IMR-90 (cell line): ENCODE measurements around the gene NKAIN4. TPM values are rescaled to one million over a fixed set of nuclear protein-coding genes. Genes with fewer than 3 reads are reported as not detected.

Experiments used
- ATAC-seq: fragments of 200-7000 bp; cut with Tn5 transposase; 2 replicates; pipeline ENCODE4 v1.9.1; 2020; ENCODE audit warnings: low read depth, mild to moderate bottlenecking, moderate library complexity
- BruUV-seq: library from RNA; stranded (reverse); fragments of 400-500 nt; replicated peaks from 2 replicates; lab custom pipeline; 2021; lab: Mats Ljungman, UMichigan
- CTCF ChIA-PET: fragments of 300-600 bp; formaldehyde crosslinking; extraction: SDS; loops from one replicate; lab custom pipeline; 2021; ENCODE audit warnings: antibody characterized with exemption; lab: Yijun Ruan, JAX
- POLR2A ChIA-PET: fragments of 300-600 bp; sonication (Branson Sonifier 250); formaldehyde crosslinking; loops from one replicate; lab custom pipeline; 2022; ENCODE audit warnings: antibody characterized with exemption; ENCODE audit not compliant: unreplicated experiment; lab: Charles Lee
- DNase-seq: peaks from one replicate; pipeline ENCODE4 v3.0.0; 2013
- H2AFZ ChIP-seq: replicated peaks from 2 replicates; pipeline ENCODE3; 2013; ENCODE audit warnings: low read length, mild to moderate bottlenecking; ENCODE audit not compliant: poor library complexity
- H2AK5ac ChIP-seq: 2 replicates; pipeline ENCODE4 v1.6.1; 2013; ENCODE audit warnings: low read depth, low read length, inconsistent platforms
- H2AK9ac ChIP-seq: replicated peaks from 2 replicates; pipeline ENCODE3; 2013; ENCODE audit warnings: mild to moderate bottlenecking, low read depth, low read length, moderate library complexity; ENCODE audit not compliant: poor library complexity
- H2BK120ac ChIP-seq: 2 replicates; pipeline ENCODE4 v1.6.1; 2013; ENCODE audit warnings: low read depth, low read length, inconsistent platforms
- H2BK15ac ChIP-seq: 3 replicates; pipeline ENCODE4 v1.6.1; 2013; ENCODE audit warnings: low read depth, low read length, inconsistent platforms
- H2BK20ac ChIP-seq: 2 replicates; pipeline ENCODE4 v1.6.1; 2013; ENCODE audit warnings: low read depth, mild to moderate bottlenecking, inconsistent platforms, low read length, moderate library complexity
- H2BK5ac ChIP-seq: 2 replicates; pipeline ENCODE4 v1.6.1; 2013; ENCODE audit warnings: mild to moderate bottlenecking, low read depth, low read length, inconsistent platforms; ENCODE audit not compliant: poor library complexity, severe bottlenecking
- H3K14ac ChIP-seq: replicated peaks from 2 replicates; pipeline ENCODE4 v1.6.1; 2013; ENCODE audit warnings: low read depth, low read length, inconsistent platforms
- H3K18ac ChIP-seq: 2 replicates; pipeline ENCODE4 v1.6.1; 2013; ENCODE audit warnings: low read depth, low read length, control low read depth
- H3K23ac ChIP-seq: 2 replicates; pipeline ENCODE4 v1.6.1; 2013; ENCODE audit warnings: low read depth, low read length, inconsistent platforms
- H3K27ac ChIP-seq: 2 replicates; pipeline ENCODE4 v1.5.1; 2013; ENCODE audit warnings: mild to moderate bottlenecking, control low read depth, low read length; ENCODE audit not compliant: insufficient read depth
- H3K27me3 ChIP-seq: 2 replicates; pipeline ENCODE4 v1.6.1; 2013; ENCODE audit warnings: low read length; ENCODE audit not compliant: control insufficient read depth, insufficient read depth
- H3K36me3 ChIP-seq: 2 replicates; pipeline ENCODE4 v1.6.1; 2013; ENCODE audit warnings: low read length, mixed read lengths; ENCODE audit not compliant: control insufficient read depth, insufficient read depth
- H3K4ac ChIP-seq: 2 replicates; pipeline ENCODE4 v1.6.1; 2013; ENCODE audit warnings: low read depth, low read length, inconsistent platforms
- H3K4me1 ChIP-seq: 2 replicates; pipeline ENCODE4 v1.6.1; 2013; ENCODE audit warnings: low read length, mixed read lengths; ENCODE audit not compliant: control insufficient read depth, insufficient read depth
- H3K4me2 ChIP-seq: 2 replicates; pipeline ENCODE4 v1.6.1; 2013; ENCODE audit warnings: low read depth, mild to moderate bottlenecking, control low read depth, low read length, moderate library complexity
- H3K4me3 ChIP-seq: 2 replicates; pipeline ENCODE4 v1.5.1; 2013; ENCODE audit warnings: low read depth, mild to moderate bottlenecking, control low read depth, low read length, moderate library complexity; ENCODE audit not compliant: insufficient read depth
- H3K56ac ChIP-seq: 2 replicates; pipeline ENCODE4 v1.6.1; 2013; ENCODE audit warnings: low read length, inconsistent platforms; ENCODE audit not compliant: insufficient read depth; ENCODE audit errors: extremely low read depth
- H3K79me1 ChIP-seq, 2 experiments: 2 replicates each; pipeline ENCODE4 v1.6.1; 2013; ENCODE audit warnings: low read length in 2 of 2, inconsistent platforms in 1 of 2, low read depth in 1 of 2
- H3K9ac ChIP-seq: 2 replicates; pipeline ENCODE4 v1.6.1; 2013; ENCODE audit warnings: low read depth, low read length, control low read depth
- H3K9me1 ChIP-seq: 2 replicates; pipeline ENCODE4 v1.6.1; 2013; ENCODE audit warnings: low read length, inconsistent platforms; ENCODE audit not compliant: insufficient read depth
- H3K9me3 ChIP-seq: 2 replicates; pipeline ENCODE4 v1.6.1; 2013; ENCODE audit warnings: low read length; ENCODE audit not compliant: control insufficient read depth, insufficient read depth
- H4K20me1 ChIP-seq: 2 replicates; pipeline ENCODE4 v1.6.1; 2013; ENCODE audit warnings: low read length, inconsistent platforms; ENCODE audit not compliant: insufficient read depth
- H4K5ac ChIP-seq: 2 replicates; pipeline ENCODE4 v1.6.1; 2013; ENCODE audit warnings: mild to moderate bottlenecking, low read depth, low read length, control low read depth
- H4K8ac ChIP-seq, 2 experiments: 2 replicates each; pipeline ENCODE4 v1.6.1; 2013; ENCODE audit warnings: low read depth in 2 of 2, low read length in 2 of 2, control low read depth in 1 of 2, inconsistent platforms in 1 of 2
- H4K91ac ChIP-seq: 2 replicates; pipeline ENCODE4 v1.6.1; 2013; ENCODE audit warnings: low read depth, low read length, inconsistent platforms; ENCODE audit not compliant: insufficient read depth
- CHD1 ChIP-seq: IDR thresholded peaks from 2 replicates; pipeline ENCODE4 v1.6.1; 2012; ENCODE audit warnings: low read depth, low read length, improper control_type of control experiment
- ELK1 ChIP-seq: fragments of 150-350 bp; IDR thresholded peaks from 2 replicates; pipeline ENCODE4 v1.6.1; 2016; ENCODE audit warnings: low read depth, mild to moderate bottlenecking, low read length, moderate library complexity, borderline replicate concordance
- MXI1 ChIP-seq: IDR thresholded peaks from 2 replicates; pipeline ENCODE4 v1.6.1; 2012; ENCODE audit warnings: low read depth, mild to moderate bottlenecking, low read length, moderate library complexity, borderline replicate concordance
- RCOR1 ChIP-seq: IDR thresholded peaks from 2 replicates; pipeline ENCODE4 v1.6.1; 2012; ENCODE audit warnings: mild to moderate bottlenecking, low read length, improper control_type of control experiment; ENCODE audit not compliant: insufficient replicate concordance
- WGBS, 2 experiments: methylation state at CpG; one replicate each; pipeline versions ENCODE4 v1.1.5 to v1.1.7; 2013; ENCODE audit warnings: missing lambda C conversion rate in 2 of 2; ENCODE audit not compliant: insufficient read length in 1 of 2; ENCODE audit errors: extremely low coverage in 2 of 2; 5-methylcytosine and 5-hydroxymethylcytosine counted together
- dilution Hi-C: fragments of 300-500 bp; cut with HindIII; formaldehyde crosslinking; loops from one replicate; pipeline ENCODE4 v1.14.3; 2018; ENCODE audit warnings: low sequenced_read_pairs; ENCODE audit not compliant: unreplicated experiment
- in situ Hi-C: fragments of 300-500 bp; cut with MboI; formaldehyde crosslinking; loops from 3 replicates; pipeline ENCODE4 v1.14.3; 2019; ENCODE audit warnings: low sequenced_read_pairs, inconsistent platforms, mixed read lengths
- intact Hi-C: fragments of 100-400 bp; cut with micrococcal nuclease; formaldehyde crosslinking; loops from 2 replicates; pipeline ENCODE4 v1.10.0; 2022
- polyA plus RNA-seq, 3 experiments: library from polyadenylated mRNA; depleted of rRNA; stranded (reverse); fragments of >200 nt; gene quantifications; 2 replicates each; pipeline ENCODE4 v1.2.3, GENCODE V29; 2012; ENCODE audit warnings: low replicate concordance in 1 of 3
- total RNA-seq: library from RNA; depleted of rRNA; stranded (reverse); fragments of >200 nt; gene quantifications from 2 replicates; pipeline ENCODE4 v1.2.3, GENCODE V29; 2012

NKAIN4 gene
- total and polyA plus RNA-seq, 2 of the 4 experiments (the other 2 are of a cell fraction), result not detected

GRCh38 chr20:63202021-63202420 is 52.2 kb downstream of the NKAIN4 start:
- ChIA-PET CTCF (no interaction called here), POLR2A (no interaction called here)
- no peak overlapping the region for H3K4me3 ChIP-seq
- no peak overlapping the region for H2AFZ ChIP-seq
- no peak overlapping the region for H3K18ac ChIP-seq
- H4K91ac ChIP-seq, result no peak overlapping the region
- no peaks in the 10 kb centered on the region for H3K27me3 ChIP-seq
- H2BK5ac ChIP-seq, result no peak overlapping the region
- H3K9me1 ChIP-seq, result peaks cover 3% of the 10 kb centered on the region; the same call in 1 of the 2 replicates
- no peak overlapping the region for H2AK5ac ChIP-seq
- no peak overlapping the region for H3K23ac ChIP-seq
- no peak overlapping the region for H2BK20ac ChIP-seq
- no peak overlapping the region for H3K14ac ChIP-seq
- ATAC-seq, result no peak
- no peak for DNase-seq
- 88% methylated on average over 7 of the region's 17 CpGs; no CpG with 5 or more reads in 1 of the 2 experiments for WGBS, 2 experiments
- no peak overlapping the region for H3K4ac ChIP-seq
- peaks cover 18 to 79% of the 10 kb centered on the region in 2 experiments for H3K79me1 ChIP-seq
- dilution Hi-C loops (no loop called here), in situ Hi-C loops (no loop called here), intact Hi-C loops (no loop called here)
- no peak overlapping the region for H4K8ac ChIP-seq
- TF ChIP-seq RCOR1 (no peak), ELK1 (no peak), CHD1 (no peak), MXI1 (no peak)
- H3K27ac ChIP-seq, result no peak overlapping the region
- no peak overlapping the region for H2AK9ac ChIP-seq
- peaks cover 96% of the 10 kb centered on the region for H4K20me1 ChIP-seq
- no peak overlapping the region for H2BK15ac ChIP-seq
- no peak overlapping the region for H3K4me2 ChIP-seq
- no TSS peak for BruUV-seq
- H3K9ac ChIP-seq, result no peak overlapping the region
- H3K56ac ChIP-seq, result no peak overlapping the region
- H3K9me3 ChIP-seq, result no peaks in the 10 kb centered on the region
- H2BK120ac ChIP-seq, result no peak overlapping the region
- peaks cover 52% of the 10 kb centered on the region for H3K36me3 ChIP-seq
- H3K4me1 ChIP-seq, result no peaks in the 10 kb centered on the region; the same call in 1 of the 2 replicates
- H4K5ac ChIP-seq, result no peak overlapping the region
